Stimulated activated CD4-positive, alpha-beta T cell treated with anti-CD3 and anti-CD28 coated beads, Interleukin-2, amount 100 ng/mL, for 24 hours (primary cell): ENCODE data around the gene ARNT2.

Experiments
- DNase-seq, 2 donors: peaks; one replicate each; pipeline ENCODE4 v3.0.0-alpha.2; 2020

Gene ARNT2

GRCh38 chr15:80411788-80412288, 7.7 kb downstream of the ARNT2 start:
- no peak for DNase-seq

- no peak for DNase-seq
Measured at GRCh38 chr15:80414546-80415357, 10.6 kb downstream of the ARNT2 start.

- no peak for DNase-seq
Measured at GRCh38 chr15:80415358-80415670, 11.1 kb downstream of the ARNT2 start.

- DNase-seq: no peak
Measured at GRCh38 chr15:80416702-80417101, 12.5 kb downstream of the ARNT2 start.

GRCh38 chr15:80418892-80419537, 14.8 kb downstream of the ARNT2 start:
- no peak for DNase-seq

- DNase-seq: no peak
Measured at GRCh38 chr15:80419546-80419945, 15.4 kb downstream of the ARNT2 start.

- no peak for DNase-seq
Measured at GRCh38 chr15:80420658-80421057, 16.5 kb downstream of the ARNT2 start.

- no peak for DNase-seq
Measured at GRCh38 chr15:80423215-80423614, 19.0 kb downstream of the ARNT2 start.

- DNase-seq: no peak
Measured at GRCh38 chr15:80424381-80424780, 20.2 kb downstream of the ARNT2 start.

GRCh38 chr15:80426316-80426715, 22.1 kb downstream of the ARNT2 start:
- DNase-seq: no peak

GRCh38 chr15:80429964-80430363, 25.8 kb downstream of the ARNT2 start:
- no peak for DNase-seq

GRCh38 chr15:80431635-80432344, 27.6 kb downstream of the ARNT2 start:
- no peak for DNase-seq

- DNase-seq: no peak
Measured at GRCh38 chr15:80432345-80432702, 28.1 kb downstream of the ARNT2 start.

- no peak for DNase-seq
Measured at GRCh38 chr15:80433836-80434235, 29.7 kb downstream of the ARNT2 start.

- no peak for DNase-seq
Measured at GRCh38 chr15:80434926-80435720, 30.9 kb downstream of the ARNT2 start.

- DNase-seq: peak in 1 of 2 donors; percentile 6
Measured at GRCh38 chr15:80436511-80437307, 32.5 kb downstream of the ARNT2 start.

- DNase-seq: no peak
Measured at GRCh38 chr15:80437334-80437891, 33.2 kb downstream of the ARNT2 start.

- DNase-seq: no peak
Measured at GRCh38 chr15:80439140-80439539, 35.0 kb downstream of the ARNT2 start.

- DNase-seq: no peak
Measured at GRCh38 chr15:80440024-80440423, 35.8 kb downstream of the ARNT2 start.

GRCh38 chr15:80441041-80441440, 36.9 kb downstream of the ARNT2 start:
- DNase-seq: no peak

- no peak for DNase-seq
Measured at GRCh38 chr15:80441714-80442113, 37.5 kb downstream of the ARNT2 start.
